ENCODE data around the gene OXNAD1.

Gene OXNAD1

DNA sequence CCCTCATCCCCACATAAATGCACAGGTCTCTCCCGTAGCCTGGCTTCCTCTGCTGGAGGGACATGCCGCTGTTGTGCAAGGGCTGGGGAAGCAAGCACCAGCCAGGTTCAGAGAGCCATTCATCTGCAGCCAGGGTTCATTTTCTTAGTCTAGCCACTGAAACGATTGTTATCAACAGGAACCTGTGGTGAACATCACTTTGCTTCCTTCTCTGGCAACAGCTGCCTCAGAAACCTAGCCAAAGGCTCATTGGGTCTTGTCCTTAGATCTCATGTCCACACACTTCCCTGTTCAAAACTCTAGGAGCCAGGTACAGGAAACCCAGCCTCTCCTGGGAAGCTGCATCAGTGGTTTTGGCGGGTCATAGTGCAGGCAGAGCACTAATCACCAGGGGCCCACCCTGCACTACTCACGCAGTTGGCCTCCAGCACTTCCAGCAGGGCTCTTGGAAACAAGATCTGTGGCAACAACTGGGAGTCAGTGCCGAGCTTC lies 47.0 kb downstream of the OXNAD1 start:
- Histone ChIP-seq H3K4me1 (ENCODE audit: control insufficient read depth, insufficient read depth, low read length) (no peaks in the 10 kb centered on the region), H3K9me3 (ENCODE audit: control insufficient read depth, insufficient read depth, low read length) (no peaks in the 10 kb centered on the region), H3K9ac (ENCODE audit: low read depth, low read length) (no peak overlapping the region), H3K4me3 (ENCODE audit: low read depth, low read length) (no peak overlapping the region), H3K36me3 (ENCODE audit: control insufficient read depth, insufficient read depth, low read length) (no peaks in the 10 kb centered on the region), H3K27me3 (ENCODE audit: control insufficient read depth, insufficient read depth, low read length) (no peaks in the 10 kb centered on the region)

DNA sequence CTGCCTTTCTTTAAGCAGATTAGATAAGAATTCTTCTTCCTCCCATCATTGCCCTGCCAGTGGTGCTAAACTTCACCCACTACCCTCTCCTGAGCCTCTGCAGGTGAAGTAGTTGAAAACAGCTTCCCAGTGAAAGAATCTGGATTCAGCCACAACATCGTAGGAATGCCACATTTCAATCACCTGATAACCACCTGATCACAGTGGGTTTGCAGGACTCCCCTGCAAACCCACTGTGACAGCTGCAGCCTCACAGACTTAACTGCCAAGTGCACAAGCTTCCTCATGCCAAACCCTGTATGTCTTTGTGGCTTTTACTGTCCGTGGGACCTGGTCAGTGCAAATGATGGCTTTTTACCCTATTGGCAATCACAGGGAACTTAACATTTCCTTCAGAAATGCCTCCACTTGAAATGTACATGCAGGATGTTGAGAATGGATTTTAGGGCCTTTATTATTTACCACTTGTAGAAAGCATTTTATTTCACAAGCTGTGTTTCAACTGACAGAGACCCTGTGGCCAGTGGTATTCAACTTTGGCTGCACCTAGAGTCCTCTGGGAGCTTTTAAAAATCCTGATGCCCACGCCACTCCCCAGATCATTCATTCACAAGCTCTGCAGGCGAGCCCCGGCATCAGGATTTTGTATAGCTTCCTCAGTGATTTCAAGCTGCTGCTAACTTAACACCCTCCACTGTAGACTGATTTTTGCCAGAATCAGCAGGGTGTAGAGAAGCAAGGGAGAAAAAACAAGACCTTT lies 49.1 kb downstream of the OXNAD1 start:
- Histone ChIP-seq H3K4me1 (ENCODE audit: control insufficient read depth, insufficient read depth, low read length) (no peaks in the 10 kb centered on the region), H3K36me3 (ENCODE audit: control insufficient read depth, insufficient read depth, low read length) (no peaks in the 10 kb centered on the region), H3K9ac (ENCODE audit: low read depth, low read length) (no peak overlapping the region), H3K27me3 (ENCODE audit: control insufficient read depth, insufficient read depth, low read length) (no peaks in the 10 kb centered on the region), H3K4me3 (ENCODE audit: low read depth, low read length) (no peak overlapping the region), H3K9me3 (ENCODE audit: control insufficient read depth, insufficient read depth, low read length) (no peaks in the 10 kb centered on the region)

GRCh38 chr3:16315623-16316022 lies 50.6 kb downstream of the OXNAD1 start:
- no peaks in the 10 kb centered on the region for H3K4me1 ChIP-seq (ENCODE audit: control insufficient read depth, insufficient read depth, low read length)

GRCh38 chr3:16316396-16316795 lies 51.4 kb downstream of the OXNAD1 start:
- no peaks in the 10 kb centered on the region for H3K36me3 ChIP-seq (ENCODE audit: control insufficient read depth, insufficient read depth, low read length)

More at GRCh38 chr3:16315623-16316022, 50.6 kb downstream of the OXNAD1 start:
- Histone ChIP-seq H3K36me3 (ENCODE audit: control insufficient read depth, insufficient read depth, low read length) (no peaks in the 10 kb centered on the region), H3K4me3 (ENCODE audit: low read depth, low read length) (no peak overlapping the region), H3K9me3 (ENCODE audit: control insufficient read depth, insufficient read depth, low read length) (no peaks in the 10 kb centered on the region), H3K9ac (ENCODE audit: low read depth, low read length) (no peak overlapping the region), H3K27me3 (ENCODE audit: control insufficient read depth, insufficient read depth, low read length) (no peaks in the 10 kb centered on the region)

GRCh38 chr3:16316847-16317560 lies 52.0 kb downstream of the OXNAD1 start:
- Histone ChIP-seq H3K27me3 (ENCODE audit: control insufficient read depth, insufficient read depth, low read length) (no peaks in the 10 kb centered on the region), H3K4me1 (ENCODE audit: control insufficient read depth, insufficient read depth, low read length) (no peaks in the 10 kb centered on the region), H3K4me3 (ENCODE audit: low read depth, low read length) (no peak overlapping the region), H3K9ac (ENCODE audit: low read depth, low read length) (no peak overlapping the region), H3K36me3 (ENCODE audit: control insufficient read depth, insufficient read depth, low read length) (peaks cover 4% of the 10 kb centered on the region), H3K9me3 (ENCODE audit: control insufficient read depth, insufficient read depth, low read length) (no peaks in the 10 kb centered on the region)

More at GRCh38 chr3:16316396-16316795, 51.4 kb downstream of the OXNAD1 start:
- Histone ChIP-seq H3K4me3 (ENCODE audit: low read depth, low read length) (no peak overlapping the region), H3K27me3 (ENCODE audit: control insufficient read depth, insufficient read depth, low read length) (no peaks in the 10 kb centered on the region), H3K9me3 (ENCODE audit: control insufficient read depth, insufficient read depth, low read length) (no peaks in the 10 kb centered on the region), H3K4me1 (ENCODE audit: control insufficient read depth, insufficient read depth, low read length) (no peaks in the 10 kb centered on the region), H3K9ac (ENCODE audit: low read depth, low read length) (no peak overlapping the region)

DNA sequence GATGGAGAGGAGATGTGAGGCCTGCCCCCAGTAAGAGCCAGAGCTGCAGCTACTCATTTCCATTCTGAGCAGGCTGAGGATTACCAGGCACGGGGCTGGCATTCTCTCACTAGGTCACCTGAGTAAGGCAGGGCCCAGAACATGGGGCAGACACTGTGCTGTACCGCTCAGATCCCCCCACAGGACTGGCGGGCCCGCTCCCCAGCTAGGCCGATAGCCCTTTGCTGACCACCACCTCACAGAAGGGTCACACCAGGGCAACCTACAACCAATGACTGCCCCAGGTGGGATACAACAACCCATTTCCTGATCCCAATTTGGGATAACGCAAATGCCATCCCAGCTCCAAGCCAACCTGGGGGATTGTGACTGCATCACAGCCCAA lies 52.5 kb downstream of the OXNAD1 start:
- H3K36me3 ChIP-seq (ENCODE audit: control insufficient read depth, insufficient read depth, low read length) = peaks cover 9% of the 10 kb centered on the region
- no peak overlapping the region for H3K4me3 ChIP-seq (ENCODE audit: low read depth, low read length)
- no peaks in the 10 kb centered on the region for H3K9me3 ChIP-seq (ENCODE audit: control insufficient read depth, insufficient read depth, low read length)
- no peak overlapping the region for H3K9ac ChIP-seq (ENCODE audit: low read depth, low read length)
- H3K4me1 ChIP-seq (ENCODE audit: control insufficient read depth, insufficient read depth, low read length) = no peaks in the 10 kb centered on the region
- H3K27me3 ChIP-seq (ENCODE audit: control insufficient read depth, insufficient read depth, low read length) = no peaks in the 10 kb centered on the region

GRCh38 chr3:16318176-16318575 lies 53.2 kb downstream of the OXNAD1 start:
- Histone ChIP-seq H3K4me1 (ENCODE audit: control insufficient read depth, insufficient read depth, low read length) (no peaks in the 10 kb centered on the region), H3K27me3 (ENCODE audit: control insufficient read depth, insufficient read depth, low read length) (no peaks in the 10 kb centered on the region), H3K4me3 (ENCODE audit: low read depth, low read length) (no peak overlapping the region), H3K9me3 (ENCODE audit: control insufficient read depth, insufficient read depth, low read length) (no peaks in the 10 kb centered on the region), H3K9ac (ENCODE audit: low read depth, low read length) (no peak overlapping the region), H3K36me3 (ENCODE audit: control insufficient read depth, insufficient read depth, low read length) (peaks cover 10% of the 10 kb centered on the region)

DNA sequence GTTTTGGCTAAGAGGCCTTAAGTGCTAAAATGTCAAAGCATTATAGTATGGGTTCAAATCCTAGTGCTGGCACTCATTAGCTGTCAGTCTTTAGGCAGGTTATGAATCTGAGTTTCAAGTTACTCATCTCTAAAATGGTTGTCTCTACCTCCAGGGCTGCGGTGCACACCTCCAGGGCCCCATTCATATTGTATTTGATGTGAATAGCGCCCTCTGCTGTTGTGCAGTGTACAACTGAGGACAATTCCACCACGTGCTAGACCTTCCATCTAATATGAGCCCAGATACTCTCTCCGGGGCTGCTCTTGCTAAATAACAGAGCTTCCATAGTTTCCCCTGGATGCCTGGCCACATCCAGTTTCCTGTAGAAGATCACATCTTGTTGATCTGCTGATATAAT lies 54.3 kb downstream of the OXNAD1 start:
- H3K4me3 ChIP-seq (ENCODE audit: low read depth, low read length) = no peak overlapping the region
- H3K36me3 ChIP-seq (ENCODE audit: control insufficient read depth, insufficient read depth, low read length) = peaks cover 10% of the 10 kb centered on the region
- H3K4me1 ChIP-seq (ENCODE audit: control insufficient read depth, insufficient read depth, low read length) = no peaks in the 10 kb centered on the region
- H3K9me3 ChIP-seq (ENCODE audit: control insufficient read depth, insufficient read depth, low read length) = no peaks in the 10 kb centered on the region
- no peak overlapping the region for H3K9ac ChIP-seq (ENCODE audit: low read depth, low read length)
- no peaks in the 10 kb centered on the region for H3K27me3 ChIP-seq (ENCODE audit: control insufficient read depth, insufficient read depth, low read length)

GRCh38 chr3:16319723-16320122 lies 54.7 kb downstream of the OXNAD1 start:
- Histone ChIP-seq H3K4me1 (ENCODE audit: control insufficient read depth, insufficient read depth, low read length) (no peaks in the 10 kb centered on the region), H3K9ac (ENCODE audit: low read depth, low read length) (no peak overlapping the region), H3K9me3 (ENCODE audit: control insufficient read depth, insufficient read depth, low read length) (no peaks in the 10 kb centered on the region), H3K27me3 (ENCODE audit: control insufficient read depth, insufficient read depth, low read length) (no peaks in the 10 kb centered on the region), H3K4me3 (ENCODE audit: low read depth, low read length) (no peak overlapping the region), H3K36me3 (ENCODE audit: control insufficient read depth, insufficient read depth, low read length) (peaks cover 10% of the 10 kb centered on the region)

DNA sequence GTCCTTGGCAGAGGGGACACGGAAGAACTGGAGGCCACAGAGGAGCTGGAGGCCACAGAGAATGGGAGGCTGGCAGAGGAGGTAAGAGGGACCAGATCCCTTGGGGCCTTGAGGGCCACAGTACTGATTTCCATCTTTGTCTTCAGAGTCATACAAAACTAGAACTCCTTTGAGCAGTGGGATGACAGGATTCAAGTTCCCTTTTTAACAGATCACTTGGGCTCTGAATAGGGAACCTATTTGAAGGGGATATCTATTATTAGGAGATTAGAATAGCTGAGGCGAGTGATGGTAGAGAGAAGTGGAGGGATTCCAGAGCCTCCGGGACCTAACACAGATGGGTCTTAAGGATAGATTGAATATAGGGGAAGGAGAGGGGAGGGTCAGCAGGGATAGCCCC lies 55.7 kb downstream of the OXNAD1 start:
- Histone ChIP-seq H3K4me3 (ENCODE audit: low read depth, low read length) (no peak overlapping the region), H3K36me3 (ENCODE audit: control insufficient read depth, insufficient read depth, low read length) (peaks cover 10% of the 10 kb centered on the region), H3K27me3 (ENCODE audit: control insufficient read depth, insufficient read depth, low read length) (no peaks in the 10 kb centered on the region), H3K4me1 (ENCODE audit: control insufficient read depth, insufficient read depth, low read length) (no peaks in the 10 kb centered on the region), H3K9me3 (ENCODE audit: control insufficient read depth, insufficient read depth, low read length) (no peaks in the 10 kb centered on the region), H3K9ac (ENCODE audit: low read depth, low read length) (no peak overlapping the region)

DNA sequence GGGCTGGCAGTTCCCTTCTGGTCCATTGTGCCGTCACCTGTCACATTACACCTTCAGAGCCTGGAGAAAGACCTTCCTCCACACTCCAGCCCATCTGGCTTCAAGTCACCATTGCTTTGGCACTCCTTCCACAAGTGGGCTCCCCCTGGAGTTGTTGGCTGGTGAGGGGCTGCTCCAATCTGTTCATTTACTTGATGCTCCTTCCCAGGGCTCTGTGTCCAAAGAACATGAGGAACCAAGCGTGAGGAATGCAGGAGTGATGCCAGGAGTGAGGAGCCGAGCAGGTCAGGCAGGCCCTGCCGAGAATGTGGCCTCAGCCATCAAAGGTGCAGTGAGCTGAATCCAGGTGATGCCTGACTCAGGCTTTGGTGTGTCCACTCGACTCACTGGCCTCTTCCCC lies 57.2 kb downstream of the OXNAD1 start:
- no peaks in the 10 kb centered on the region for H3K9me3 ChIP-seq (ENCODE audit: control insufficient read depth, insufficient read depth, low read length)
- H3K36me3 ChIP-seq (ENCODE audit: control insufficient read depth, insufficient read depth, low read length) = peaks cover 10% of the 10 kb centered on the region
- H3K27me3 ChIP-seq (ENCODE audit: control insufficient read depth, insufficient read depth, low read length) = no peaks in the 10 kb centered on the region
- H3K9ac ChIP-seq (ENCODE audit: low read depth, low read length) = no peak overlapping the region
- no peak overlapping the region for H3K4me3 ChIP-seq (ENCODE audit: low read depth, low read length)
- no peaks in the 10 kb centered on the region for H3K4me1 ChIP-seq (ENCODE audit: control insufficient read depth, insufficient read depth, low read length)

DNA sequence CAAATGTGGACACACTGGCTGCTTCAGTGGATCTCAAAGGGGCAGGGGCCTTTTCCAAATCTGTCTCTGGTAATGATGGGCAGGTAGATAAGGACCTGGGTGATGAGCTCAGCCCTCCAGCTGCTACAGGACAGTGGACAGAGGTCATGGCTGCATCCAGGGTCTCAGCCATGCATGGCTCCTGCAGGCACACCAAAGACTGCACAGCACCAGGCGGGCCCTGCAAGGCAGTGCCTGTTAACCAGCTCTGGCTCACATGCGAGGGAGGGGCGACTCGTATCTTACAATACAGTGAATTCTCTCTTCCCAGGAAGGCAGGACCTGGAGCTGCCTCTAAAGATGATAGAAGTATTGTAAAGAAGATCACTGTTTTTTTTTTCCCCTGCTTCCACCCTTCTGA lies 58.7 kb downstream of the OXNAD1 start:
- Histone ChIP-seq H3K4me1 (ENCODE audit: control insufficient read depth, insufficient read depth, low read length) (no peaks in the 10 kb centered on the region), H3K4me3 (ENCODE audit: low read depth, low read length) (no peak overlapping the region), H3K9me3 (ENCODE audit: control insufficient read depth, insufficient read depth, low read length) (no peaks in the 10 kb centered on the region), H3K9ac (ENCODE audit: low read depth, low read length) (no peak overlapping the region), H3K27me3 (ENCODE audit: control insufficient read depth, insufficient read depth, low read length) (no peaks in the 10 kb centered on the region), H3K36me3 (ENCODE audit: control insufficient read depth, insufficient read depth, low read length) (peaks cover 10% of the 10 kb centered on the region)

Data from iPS-15b (cell line).